LHCN-M2 (cell line): ENCODE results near the gene FAM3B. TPM values are rescaled to one million over a fixed set of nuclear protein-coding genes. Genes with fewer than 3 reads are reported as not detected.

ENCODE experiments used
- DNase-seq: peaks from one replicate; pipeline ENCODE4 v3.0.0-alpha.2; 2012; ENCODE audit warnings: low read depth
- total RNA-seq: library from RNA; depleted of rRNA; stranded (reverse); fragments of >200 nt; gene quantifications from 2 replicates; pipeline ENCODE4 v1.2.3, GENCODE V29; 2014; rRNA removed

Gene FAM3B
- total RNA-seq, 1 experiment from 2014 or later, result not detected

DNA sequence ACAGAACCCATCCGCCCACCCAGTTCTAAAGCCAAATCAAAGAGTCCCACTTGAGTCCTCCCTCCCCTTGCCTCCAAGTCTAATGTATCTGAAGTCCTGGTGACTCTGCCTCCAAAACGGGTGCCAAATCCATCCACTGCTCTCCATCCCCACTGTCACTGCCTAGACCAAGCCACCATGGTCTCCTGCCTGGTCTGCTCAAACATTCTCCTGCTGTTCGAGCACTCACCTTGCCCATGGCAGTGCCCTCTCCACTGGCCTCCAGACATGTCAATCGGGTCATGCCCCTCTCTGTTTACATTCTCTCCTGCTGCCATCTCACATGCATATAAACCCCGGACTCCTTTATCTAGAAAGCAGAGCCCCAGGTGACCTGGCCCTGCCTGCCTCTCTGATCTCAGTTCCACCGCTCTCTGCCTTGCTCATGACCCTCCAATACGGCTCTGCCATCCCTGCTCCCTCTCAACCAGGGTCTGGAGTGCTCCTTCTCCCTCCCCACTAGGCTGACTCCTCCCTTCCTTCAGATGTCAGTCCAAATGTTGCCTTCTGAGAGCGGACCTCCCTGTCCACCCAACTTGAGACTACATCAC lies 77.4 kb downstream of the FAM3B start:
- no peak for DNase-seq

GRCh38 chr21:41396558-41397075 lies 80.0 kb downstream of the FAM3B start:
- DNase-seq, result no peak

DNA sequence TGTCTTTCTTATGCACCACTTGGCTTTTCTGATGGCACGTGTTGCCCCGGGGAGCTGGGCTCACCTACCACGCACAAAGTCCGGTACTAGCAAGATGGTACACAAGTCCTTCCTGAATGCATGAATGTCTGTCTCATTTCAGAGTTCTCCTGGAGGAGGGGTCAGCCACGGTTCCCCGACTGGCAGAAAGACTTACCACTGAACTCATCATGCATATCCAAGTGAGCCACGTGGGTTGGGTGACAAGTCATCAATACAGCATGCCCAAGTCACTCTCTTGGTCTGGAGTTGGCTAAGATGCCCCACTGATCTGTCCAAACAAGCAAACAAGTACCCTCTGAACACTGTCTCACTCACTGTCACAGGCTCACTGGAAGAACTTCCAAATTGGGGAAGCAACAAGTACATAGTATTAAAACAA lies 80.9 kb downstream of the FAM3B start:
- DNase-seq, result no peak

GRCh38 chr21:41398251-41398650 lies 81.7 kb downstream of the FAM3B start:
- DNase-seq, result no peak

GRCh38 chr21:41398831-41399230 lies 82.2 kb downstream of the FAM3B start:
- no peak for DNase-seq

DNA sequence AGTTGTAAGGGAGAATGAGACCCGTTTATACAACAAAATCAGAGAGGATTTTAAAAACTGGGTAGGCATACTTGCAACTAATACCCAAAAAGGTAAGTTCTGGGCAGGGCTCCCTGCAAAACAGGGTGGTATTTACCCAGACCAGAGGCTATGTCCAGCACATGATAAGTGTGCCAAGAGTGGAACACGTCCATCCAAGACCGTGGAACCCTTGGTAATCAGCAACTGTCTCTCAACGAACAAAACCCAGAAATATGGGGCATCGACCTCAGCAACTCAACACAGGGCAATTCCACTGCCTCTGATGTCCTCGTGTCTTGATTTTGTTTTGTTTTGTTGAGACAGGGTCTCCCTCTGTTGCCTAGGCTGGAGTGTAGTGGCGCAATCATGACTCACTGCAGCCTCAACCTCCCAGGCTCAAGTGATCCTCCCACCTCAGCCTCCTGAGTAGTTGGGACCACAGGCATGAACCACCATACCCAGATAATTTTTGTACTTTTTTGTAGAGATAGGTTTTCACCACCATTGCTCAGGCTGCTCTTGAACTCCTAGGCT lies 82.7 kb downstream of the FAM3B start:
- no peak for DNase-seq

GRCh38 chr21:41402231-41402630 lies 85.6 kb downstream of the FAM3B start:
- DNase-seq, result no peak

DNA sequence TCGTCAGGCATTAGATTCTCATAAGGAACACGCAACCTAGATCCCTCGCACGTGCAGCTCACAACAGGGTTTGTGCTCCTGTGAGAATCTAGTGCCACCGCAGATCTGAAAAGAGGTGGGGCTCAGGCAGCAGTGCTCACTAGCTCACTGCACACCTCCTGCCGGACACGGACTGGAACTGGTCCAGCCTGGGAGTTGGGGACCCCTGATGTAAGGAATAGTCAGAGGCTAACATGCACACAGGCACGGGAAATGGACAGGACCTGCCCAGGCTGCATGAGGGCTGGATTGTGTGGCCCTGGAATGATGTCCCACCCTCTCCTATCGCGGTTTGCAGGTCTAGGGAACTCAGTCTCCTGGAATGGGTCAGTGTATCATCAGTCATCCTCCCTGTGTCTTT lies 86.2 kb downstream of the FAM3B start:
- no peak for DNase-seq

- no peak for DNase-seq
Observed at GRCh38 chr21:41403331-41403730, 86.7 kb downstream of the FAM3B start.

- no peak for DNase-seq
Observed at GRCh38 chr21:41403966-41404365, 87.4 kb downstream of the FAM3B start.

- DNase-seq, result no peak
Observed at GRCh38 chr21:41405321-41405720, 88.7 kb downstream of the FAM3B start.

GRCh38 chr21:41406340-41406739 lies 89.7 kb downstream of the FAM3B start:
- no peak for DNase-seq

Other genes starting within 250 kb of the FAM3B start
- gene BACE2, start 148.6 kb upstream of the FAM3B start, total RNA-seq, result 14.4 and 17.4 TPM in 2 replicates
- 0.26 and 0.69 TPM in 2 replicates for gene MX2, start 45.2 kb downstream of the FAM3B start, total RNA-seq
- 3.8 and 8.4 TPM in 2 replicates for gene MX1, start 109.4 kb downstream of the FAM3B start, total RNA-seq
- gene TMPRSS2, start 191.4 kb downstream of the FAM3B start, total RNA-seq, result not detected in 2 replicates